Epithelial cell of alveolus of lung (primary cell): ENCODE measurements around the gene CNTLN. TPM values are rescaled to one million over a fixed set of nuclear protein-coding genes. Genes with fewer than 3 reads are reported as not detected.

Source experiments
- total RNA-seq: library from RNA; depleted of rRNA; stranded (reverse); fragments of >200 nt; gene quantifications from 2 replicates; pipeline ENCODE4 v1.2.1, GENCODE V29; 2015

Gene CNTLN
- 6.3 and 9.9 TPM in 2 replicates for total RNA-seq

GRCh38 chr9:17134396-17135294 lies at the start of gene CNTLN:
CNTLN (plus strand) TSS chr9:17135040; CDS start chr9:17135066, 26 bp downstream.

